Rectal smooth muscle tissue (tissue), 1 donor: ENCODE results near the gene LIMA1.
"Not testable (repeated sequence)": the region's sequence is repeated elsewhere in the genome, so short reads cannot be mapped to it uniquely, and the experiment has no call there.

Experiments used
- H3K27ac ChIP-seq: one replicate; pipeline ENCODE4 v1.7.0; 2013; ENCODE audit warnings: low read depth, low read length, inconsistent platforms
- H3K27me3 ChIP-seq: one replicate; pipeline ENCODE4 v1.7.0; 2013; ENCODE audit warnings: low read length; ENCODE audit not compliant: control insufficient read depth, insufficient read depth
- H3K36me3 ChIP-seq: one replicate; pipeline ENCODE4 v1.7.0; 2013; ENCODE audit warnings: low read length; ENCODE audit not compliant: control insufficient read depth, insufficient read depth
- H3K4me1 ChIP-seq: one replicate; pipeline ENCODE4 v1.7.0; 2013; ENCODE audit warnings: low read length; ENCODE audit not compliant: control insufficient read depth, insufficient read depth
- H3K4me3 ChIP-seq: one replicate; pipeline ENCODE4 v1.7.0; 2013; ENCODE audit warnings: low read length
- H3K9ac ChIP-seq: one replicate; pipeline ENCODE4 v1.7.0; 2013; ENCODE audit warnings: low read length

LIMA1 gene

GRCh38 chr12:50156641-50157040 is 126.7 kb downstream of the LIMA1 start:
- Histone ChIP-seq H3K27ac (no peak overlapping the region), H3K36me3 (no peaks in the 10 kb centered on the region), H3K4me1 (no peaks in the 10 kb centered on the region), H3K9ac (no peak overlapping the region), H3K4me3 (no peak overlapping the region), H3K27me3 (no peaks in the 10 kb centered on the region)

GRCh38 chr12:50154947-50155346 is 128.4 kb downstream of the LIMA1 start:
- H3K27me3 ChIP-seq, H3K4me1 ChIP-seq, H3K36me3 ChIP-seq, H3K4me3 ChIP-seq, H3K9ac ChIP-seq, H3K27ac ChIP-seq: not testable (repeated sequence)

- Histone ChIP-seq H3K9ac (no peak overlapping the region), H3K4me3 (no peak overlapping the region), H3K27ac (no peak overlapping the region), H3K27me3 (no peaks in the 10 kb centered on the region), H3K36me3 (no peaks in the 10 kb centered on the region), H3K4me1 (no peaks in the 10 kb centered on the region)
Observed at GRCh38 chr12:50151047-50151687, 132.2 kb downstream of the LIMA1 start.

DNA sequence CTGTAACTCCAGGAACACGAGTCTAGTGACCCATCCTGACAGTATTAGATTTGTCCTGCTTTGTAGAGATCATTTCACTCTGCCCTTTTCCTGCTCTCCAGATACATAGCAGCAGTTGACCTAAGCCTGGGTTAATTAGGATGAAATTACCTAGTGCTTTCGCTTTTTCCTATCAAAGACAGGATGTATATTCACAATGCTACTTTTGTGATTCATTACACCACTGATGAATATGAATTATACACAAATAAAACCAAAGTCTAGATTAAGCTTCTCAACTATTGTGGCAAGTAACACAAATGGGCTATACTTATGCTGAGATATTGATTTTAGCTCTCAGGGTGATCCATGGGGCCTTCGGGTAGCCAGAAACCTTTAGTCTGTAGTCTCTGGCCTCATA is 134.0 kb downstream of the LIMA1 start:
- H3K9ac ChIP-seq = no peak overlapping the region
- no peaks in the 10 kb centered on the region for H3K27me3 ChIP-seq
- H3K4me3 ChIP-seq = no peak overlapping the region
- no peak overlapping the region for H3K27ac ChIP-seq
- H3K4me1 ChIP-seq = no peaks in the 10 kb centered on the region
- no peaks in the 10 kb centered on the region for H3K36me3 ChIP-seq

GRCh38 chr12:50148011-50148410 is 135.3 kb downstream of the LIMA1 start:
- not testable (repeated sequence) for H3K27me3 ChIP-seq, H3K36me3 ChIP-seq, H3K4me3 ChIP-seq, H3K27ac ChIP-seq, H3K9ac ChIP-seq, H3K4me1 ChIP-seq

GRCh38 chr12:50147281-50147680 is 136.0 kb downstream of the LIMA1 start:
- H3K36me3 ChIP-seq = no peaks in the 10 kb centered on the region
- H3K9ac ChIP-seq = no peak overlapping the region
- no peaks in the 10 kb centered on the region for H3K27me3 ChIP-seq
- H3K4me1 ChIP-seq = no peaks in the 10 kb centered on the region
- H3K4me3 ChIP-seq = no peak overlapping the region
- H3K27ac ChIP-seq = no peak overlapping the region

GRCh38 chr12:50145439-50145838 is 137.9 kb downstream of the LIMA1 start:
- no peak overlapping the region for H3K4me3 ChIP-seq
- H3K27ac ChIP-seq = no peak overlapping the region
- H3K9ac ChIP-seq = no peak overlapping the region
- H3K4me1 ChIP-seq = no peaks in the 10 kb centered on the region
- H3K36me3 ChIP-seq = no peaks in the 10 kb centered on the region
- H3K27me3 ChIP-seq = no peaks in the 10 kb centered on the region

GRCh38 chr12:50142993-50143392 is 140.3 kb downstream of the LIMA1 start:
- no peak overlapping the region for H3K9ac ChIP-seq
- H3K4me3 ChIP-seq = no peak overlapping the region
- H3K27ac ChIP-seq = no peak overlapping the region

DNA sequence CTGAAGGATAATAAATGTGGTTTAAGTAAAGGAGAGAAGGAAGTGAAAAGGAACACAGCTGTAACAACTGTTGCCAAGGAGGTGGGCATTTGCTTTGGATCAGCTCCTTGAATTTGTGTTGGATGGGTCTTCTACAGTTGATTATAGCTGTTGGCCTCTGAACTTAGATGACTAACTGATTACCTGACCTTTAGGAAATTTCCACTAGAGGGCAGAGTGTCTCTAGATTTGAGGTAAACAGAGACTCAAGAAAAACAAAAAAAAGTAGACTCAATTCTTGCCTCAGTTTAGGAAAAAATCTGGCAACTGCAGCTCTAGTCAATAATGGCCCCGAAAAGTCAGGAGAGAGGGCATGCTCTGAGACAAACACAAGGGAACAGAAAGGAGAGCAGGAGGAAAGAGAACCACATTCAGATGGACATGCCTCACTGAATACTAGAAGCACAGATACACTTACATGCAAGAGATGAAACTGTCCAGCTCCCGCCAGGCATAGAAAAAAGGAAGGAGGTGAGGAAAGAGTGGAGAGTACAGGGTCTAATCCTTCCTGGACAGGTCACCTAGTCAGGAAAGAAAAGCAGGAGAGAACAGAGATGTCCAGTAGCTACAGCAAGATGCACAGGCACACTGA is 150.7 kb downstream of the LIMA1 start:
- Histone ChIP-seq H3K36me3 (peaks cover 18% of the 10 kb centered on the region), H3K27me3 (no peaks in the 10 kb centered on the region), H3K9ac (no peak overlapping the region), H3K27ac (no peak overlapping the region), H3K4me3 (no peak overlapping the region), H3K4me1 (peaks cover 7% of the 10 kb centered on the region)

More at GRCh38 chr12:50142993-50143392, 140.3 kb downstream of the LIMA1 start:
- Histone ChIP-seq H3K27me3 (no peaks in the 10 kb centered on the region), H3K36me3 (no peaks in the 10 kb centered on the region), H3K4me1 (no peaks in the 10 kb centered on the region)

DNA sequence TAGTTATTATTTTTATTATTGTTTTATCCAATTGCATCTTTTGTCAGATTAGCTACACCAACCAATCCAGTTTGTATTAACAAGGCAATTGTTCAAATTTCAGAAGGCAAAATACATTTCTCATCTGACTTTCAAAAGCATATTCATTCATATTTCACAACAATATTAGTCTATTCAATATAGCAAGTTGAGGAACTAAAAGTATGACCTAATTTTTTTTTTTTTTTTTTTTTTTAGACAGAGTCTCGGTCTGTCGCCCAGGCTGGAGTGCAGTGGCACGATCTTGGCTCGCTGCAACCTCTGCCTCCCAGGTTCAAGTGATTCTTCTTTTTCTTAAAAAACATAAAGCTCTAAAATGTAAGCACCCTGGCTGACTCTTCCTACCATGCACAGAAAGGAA is 154.0 kb downstream of the LIMA1 start:
- Histone ChIP-seq H3K27ac (no peak overlapping the region), H3K4me1 (no peaks in the 10 kb centered on the region), H3K27me3 (no peaks in the 10 kb centered on the region), H3K9ac (no peak overlapping the region), H3K36me3 (peaks cover 18% of the 10 kb centered on the region), H3K4me3 (no peak overlapping the region)

DNA sequence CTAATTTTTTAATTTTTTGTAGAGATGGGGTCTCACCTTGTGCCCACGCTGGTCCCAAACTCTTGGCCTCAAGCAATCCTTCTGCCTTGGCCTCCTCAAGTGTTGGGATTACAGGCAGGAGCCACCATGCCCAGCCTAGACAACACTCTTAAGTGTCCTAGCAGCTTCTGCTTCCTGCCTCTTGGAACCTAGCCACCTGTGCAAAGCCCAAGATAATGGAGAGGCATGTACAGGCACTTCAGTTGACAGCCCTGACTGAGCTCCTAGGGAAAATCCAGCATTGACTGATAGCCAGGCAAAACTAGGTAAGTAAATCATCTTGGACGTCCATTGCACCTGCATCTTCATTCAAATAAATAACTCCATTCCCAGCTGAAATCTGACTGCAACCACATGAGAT is 155.8 kb downstream of the LIMA1 start:
- no peak overlapping the region for H3K4me3 ChIP-seq
- peaks cover 22% of the 10 kb centered on the region for H3K36me3 ChIP-seq
- H3K4me1 ChIP-seq = no peaks in the 10 kb centered on the region
- H3K27me3 ChIP-seq = no peaks in the 10 kb centered on the region
- H3K9ac ChIP-seq = no peak overlapping the region
- H3K27ac ChIP-seq = no peak overlapping the region
